Vagina (tissue), 2 donors: ENCODE data around the gene MALT1. TPM values are rescaled to one million over a fixed set of nuclear protein-coding genes. Genes with fewer than 3 reads are reported as not detected.
A peak's percentile ranks its signal among the peaks of the same experiment; 100 is the strongest.
"Not testable (repeated sequence)": the region's sequence is repeated elsewhere in the genome, so short reads cannot be mapped to it uniquely, and the experiment has no call there.

ENCODE experiments used
- DNase-seq, 2 donors: peaks; one replicate each; pipeline ENCODE4 v3.0.0-alpha.2; 2017; ENCODE audit errors: extremely low spot score in 2 of 2
- H3K27ac ChIP-seq: fragments of 200-600 bp; sonication (generic); one replicate; pipeline ENCODE4 v1.5.1; 2019
- H3K27me3 ChIP-seq: fragments of 200-600 bp; sonication (generic); one replicate; pipeline ENCODE4 v1.5.1; 2019
- H3K36me3 ChIP-seq, 2 donors: fragments of 200-600 bp; sonication (generic); one replicate each; pipeline ENCODE4 v1.5.1; 2017 to 2019
- H3K4me1 ChIP-seq: fragments of 200-600 bp; sonication (generic); one replicate; pipeline ENCODE4 v1.5.1; 2019
- H3K4me3 ChIP-seq, 2 donors: fragments of 200-600 bp; sonication (generic); 1 replicate in 1 of 2; 2 replicates in 1 of 2; pipeline ENCODE4 v1.5.1; 2016 to 2019
- H3K9me3 ChIP-seq: fragments of 200-600 bp; sonication (generic); one replicate; pipeline ENCODE4 v1.5.1; 2019
- POLR2A ChIP-seq, 2 donors: fragments of 450-650 bp; IDR thresholded peaks; one replicate each; pipeline ENCODE4 v1.6.1; 2017; ENCODE audit warnings: antibody characterized with exemption in 2 of 2, mild to moderate bottlenecking in 2 of 2, moderate library complexity in 2 of 2
- POLR2AphosphoS5 ChIP-seq, 2 donors: sonication (generic); formaldehyde crosslinking; IDR thresholded peaks; one replicate each; pipeline ENCODE4 v1.9.0; 2017; ENCODE audit warnings: antibody characterized with exemption in 2 of 2, mild to moderate bottlenecking in 2 of 2, low read depth in 1 of 2; ENCODE audit not compliant: insufficient read depth in 1 of 2
- intact Hi-C: fragments of 100-400 bp; cut with DNase I; formaldehyde crosslinking; loops from one replicate; pipeline ENCODE4 v1.15.1; 2023
- total RNA-seq: library from RNA; depleted of rRNA; stranded (reverse); fragments of >200 nt; gene quantifications from one replicate; pipeline ENCODE4 v1.2.3, GENCODE V29; 2016
- TF ChIP-seq, protein P1 (sequence below), 3 experiments: fragments of 450-650 bp in 2 of 3; fragments of 200-600 bp in 1 of 3; sonication (generic) in 1 of 3; IDR thresholded peaks; one replicate each; pipeline ENCODE4 v1.5.1; 2017 to 2019; ENCODE audit warnings: antibody characterized with exemption in 3 of 3, mild to moderate bottlenecking in 2 of 3, moderate library complexity in 2 of 3

Gene MALT1
- total RNA-seq, 1 donor from 2014 or later = 35.8 TPM

DNA sequence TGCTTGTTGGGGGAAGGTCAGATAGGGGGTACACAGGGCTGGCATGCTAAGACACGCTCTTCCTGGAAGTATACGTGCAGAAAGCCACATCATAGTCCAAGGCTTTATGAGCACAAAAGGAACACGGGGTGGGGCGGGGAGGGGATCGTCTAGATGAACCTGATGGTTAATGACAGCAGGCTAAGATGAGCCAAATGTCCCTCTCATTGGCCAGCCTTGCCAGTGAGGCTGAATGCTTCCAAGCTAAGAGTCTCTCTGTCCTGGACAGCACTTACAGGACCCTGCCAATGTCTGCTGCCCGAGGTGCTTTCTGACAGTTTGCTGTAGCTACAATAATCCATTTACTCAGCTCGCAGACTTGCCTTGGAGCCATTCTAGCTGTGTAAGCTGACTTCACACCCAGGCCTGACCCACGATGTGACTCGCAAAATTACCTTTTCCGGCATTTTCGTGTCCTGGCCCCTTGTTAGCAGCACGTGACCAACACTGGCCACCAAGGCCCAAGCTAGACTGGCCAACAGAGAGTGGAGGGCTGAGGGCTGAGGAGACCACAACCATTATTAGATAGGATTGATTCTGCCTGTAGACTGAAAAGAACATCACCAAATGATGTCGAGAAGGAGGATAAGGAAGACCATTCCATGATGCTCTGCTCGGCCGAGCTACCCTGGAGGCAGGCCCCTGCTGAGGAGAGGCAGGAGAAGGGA is 84.2 kb downstream of the MALT1 start:
- no peak for TF ChIP-seq POLR2A (IDR thresholded peaks at IDR 0.05)
- TF ChIP-seq POLR2AphosphoS5 (IDR thresholded peaks at IDR 0.05; ENCODE audit: insufficient read depth in 1 of 2, low read depth in 1 of 2) = no peak
- TF ChIP-seq, protein P1, sequence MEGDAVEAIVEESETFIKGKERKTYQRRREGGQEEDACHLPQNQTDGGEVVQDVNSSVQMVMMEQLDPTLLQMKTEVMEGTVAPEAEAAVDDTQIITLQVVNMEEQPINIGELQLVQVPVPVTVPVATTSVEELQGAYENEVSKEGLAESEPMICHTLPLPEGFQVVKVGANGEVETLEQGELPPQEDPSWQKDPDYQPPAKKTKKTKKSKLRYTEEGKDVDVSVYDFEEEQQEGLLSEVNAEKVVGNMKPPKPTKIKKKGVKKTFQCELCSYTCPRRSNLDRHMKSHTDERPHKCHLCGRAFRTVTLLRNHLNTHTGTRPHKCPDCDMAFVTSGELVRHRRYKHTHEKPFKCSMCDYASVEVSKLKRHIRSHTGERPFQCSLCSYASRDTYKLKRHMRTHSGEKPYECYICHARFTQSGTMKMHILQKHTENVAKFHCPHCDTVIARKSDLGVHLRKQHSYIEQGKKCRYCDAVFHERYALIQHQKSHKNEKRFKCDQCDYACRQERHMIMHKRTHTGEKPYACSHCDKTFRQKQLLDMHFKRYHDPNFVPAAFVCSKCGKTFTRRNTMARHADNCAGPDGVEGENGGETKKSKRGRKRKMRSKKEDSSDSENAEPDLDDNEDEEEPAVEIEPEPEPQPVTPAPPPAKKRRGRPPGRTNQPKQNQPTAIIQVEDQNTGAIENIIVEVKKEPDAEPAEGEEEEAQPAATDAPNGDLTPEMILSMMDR (IDR thresholded peaks at IDR 0.05) = no peak
- DNase-seq = no peak
- H3K9me3 ChIP-seq = no peaks in the 10 kb centered on the region
- H3K36me3 ChIP-seq = peaks cover 0 to 3% of the 10 kb centered on the region in 2 donors
- intact Hi-C loops = loop anchor here (10.0 kb wide), 1 partner anchor 221 kb away; no protein-coding TSS in a partner anchor
- no peaks in the 10 kb centered on the region for H3K27me3 ChIP-seq
- H3K4me3 ChIP-seq = no peak overlapping the region
- H3K4me1 ChIP-seq = peaks cover 17% of the 10 kb centered on the region
- H3K27ac ChIP-seq = no peak overlapping the region

DNA sequence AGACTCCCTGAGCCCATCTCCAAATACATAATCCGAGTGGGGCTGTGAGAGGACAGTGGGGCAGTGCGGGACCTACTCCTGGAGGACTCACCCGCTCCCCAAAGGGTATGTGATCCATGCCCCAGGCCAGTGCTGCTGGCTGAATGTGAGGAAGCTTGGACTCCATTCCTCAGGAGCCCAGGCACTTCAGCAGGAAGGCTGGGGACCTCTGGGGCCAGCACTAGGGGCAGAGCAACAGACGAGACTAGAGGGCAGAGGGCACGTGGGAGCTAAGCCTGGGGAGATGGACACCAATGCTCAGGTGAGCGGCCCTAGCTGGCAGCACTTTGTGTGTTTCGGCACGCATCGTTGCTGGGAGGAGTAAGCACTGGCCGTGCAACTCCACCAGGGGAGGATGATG is 84.9 kb downstream of the MALT1 start:
- Histone ChIP-seq H3K36me3 (no peaks in the 10 kb centered on the region), H3K4me1 (peaks cover 17% of the 10 kb centered on the region), H3K27me3 (no peaks in the 10 kb centered on the region), H3K27ac (no peak overlapping the region), H3K4me3 (no peak overlapping the region), H3K9me3 (no peaks in the 10 kb centered on the region)
- DNase-seq = peak in 1 of 2 donors; percentile 55
- TF ChIP-seq, protein P1 (IDR thresholded peaks at IDR 0.05) = no peak
- TF ChIP-seq POLR2AphosphoS5 (IDR thresholded peaks at IDR 0.05; ENCODE audit: insufficient read depth in 1 of 2, low read depth in 1 of 2) (no peak), POLR2A (IDR thresholded peaks at IDR 0.05) (no peak)
- intact Hi-C loops = loop anchor here (10.0 kb wide), 1 partner anchor 221 kb away; no protein-coding TSS in a partner anchor

DNA sequence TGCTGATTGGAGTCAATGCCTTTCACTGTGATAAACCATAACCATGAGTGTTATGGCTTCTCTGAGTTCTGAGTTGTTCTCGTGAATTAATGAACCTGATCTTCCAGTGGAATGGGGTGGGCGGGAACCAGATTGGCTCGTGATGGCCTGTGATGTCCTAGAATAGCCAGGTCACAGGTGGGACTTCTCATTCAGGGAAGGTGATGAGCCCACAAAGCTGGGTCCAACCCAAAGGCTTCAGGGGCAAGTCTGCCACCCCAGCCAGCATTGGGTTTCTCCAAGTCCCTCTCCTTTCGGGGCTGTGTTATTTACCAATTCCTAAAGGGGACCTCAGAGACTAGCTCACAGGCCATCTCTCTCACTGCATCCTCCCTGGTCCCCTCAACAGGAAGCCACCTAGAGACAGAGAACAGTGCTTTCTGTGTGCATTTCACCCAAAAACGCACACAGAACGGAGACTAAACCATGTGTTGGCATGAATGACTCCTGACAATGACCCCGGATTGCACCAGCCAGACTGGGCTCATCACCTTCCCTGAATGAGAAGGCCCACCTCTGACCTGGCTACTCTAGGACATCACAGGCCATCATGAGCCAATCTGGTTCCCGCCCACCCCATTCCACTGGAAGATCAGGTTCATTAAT is 85.5 kb downstream of the MALT1 start:
- peak in 1 of 2 donors; percentile 37 for DNase-seq
- no peaks in the 10 kb centered on the region for H3K27me3 ChIP-seq
- H3K27ac ChIP-seq = no peak overlapping the region
- intact Hi-C loops = loop anchor here (10.0 kb wide), 1 partner anchor 222 kb away; no protein-coding TSS in a partner anchor
- no peaks in the 10 kb centered on the region for H3K9me3 ChIP-seq
- H3K36me3 ChIP-seq = no peaks in the 10 kb centered on the region
- H3K4me3 ChIP-seq = no peak overlapping the region
- TF ChIP-seq POLR2A (IDR thresholded peaks at IDR 0.05) (no peak), POLR2AphosphoS5 (IDR thresholded peaks at IDR 0.05; ENCODE audit: insufficient read depth in 1 of 2, low read depth in 1 of 2) (no peak)
- TF ChIP-seq, protein P1 (IDR thresholded peaks at IDR 0.05) = no peak
- H3K4me1 ChIP-seq = peaks cover 17% of the 10 kb centered on the region

DNA sequence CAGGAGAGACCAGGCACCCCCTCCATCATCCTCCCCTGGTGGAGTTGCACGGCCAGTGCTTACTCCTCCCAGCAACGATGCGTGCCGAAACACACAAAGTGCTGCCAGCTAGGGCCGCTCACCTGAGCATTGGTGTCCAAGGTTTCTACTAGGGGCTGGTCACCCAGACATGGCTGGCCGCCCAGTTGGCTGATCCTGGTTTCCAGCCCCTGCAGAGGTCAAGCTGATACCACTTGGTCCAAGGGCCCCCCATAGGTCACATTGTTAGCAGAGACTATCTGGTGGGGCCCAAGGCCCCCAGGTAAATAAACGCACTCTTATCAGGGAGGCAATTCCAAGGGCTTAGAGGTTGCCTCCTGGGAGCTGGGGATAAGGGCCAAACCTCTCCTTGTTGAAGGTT is 86.1 kb downstream of the MALT1 start:
- intact Hi-C loops = loop anchor here (10.0 kb wide), 1 partner anchor 223 kb away; no protein-coding TSS in a partner anchor
- H3K27ac ChIP-seq, H3K4me3 ChIP-seq, H3K9me3 ChIP-seq, H3K36me3 ChIP-seq, H3K27me3 ChIP-seq: not testable (repeated sequence)
- DNase-seq = peak in 1 of 2 donors; percentile 34
- H3K4me1 ChIP-seq = peaks cover 17% of the 10 kb centered on the region

DNA sequence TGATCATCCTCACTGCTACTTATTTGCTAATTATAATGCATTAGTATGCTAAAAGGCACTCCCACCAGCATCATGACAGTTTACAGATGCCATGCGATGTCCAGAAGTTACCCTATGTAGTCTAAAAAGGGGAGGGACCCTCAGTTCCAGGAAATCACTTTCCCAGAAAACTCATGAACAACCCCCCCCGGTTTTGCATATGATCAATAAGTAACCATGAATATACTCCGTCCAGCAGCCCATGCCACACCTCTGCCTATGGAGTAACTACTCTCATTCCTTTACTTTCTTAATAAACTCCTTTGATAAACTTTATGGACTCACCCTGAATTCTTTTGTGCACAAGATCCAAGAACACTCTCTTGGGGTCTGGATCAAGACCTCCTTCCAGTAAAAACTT is 86.8 kb downstream of the MALT1 start:
- Histone ChIP-seq H3K27ac (no peak overlapping the region), H3K9me3 (no peaks in the 10 kb centered on the region), H3K4me1 (peaks cover 17% of the 10 kb centered on the region), H3K27me3 (no peaks in the 10 kb centered on the region), H3K36me3 (no peaks in the 10 kb centered on the region), H3K4me3 (no peak overlapping the region)
- TF ChIP-seq, protein P1 (IDR thresholded peaks at IDR 0.05) = no peak
- TF ChIP-seq POLR2A (IDR thresholded peaks at IDR 0.05) = no peak
- no peak for TF ChIP-seq POLR2AphosphoS5 (IDR thresholded peaks at IDR 0.05; ENCODE audit: insufficient read depth in 1 of 2, low read depth in 1 of 2)
- intact Hi-C loops = loop anchor here (10.0 kb wide), 1 partner anchor 223 kb away; no protein-coding TSS in a partner anchor
- peak in 1 of 2 donors; percentile 11 for DNase-seq
